GM20000 (cell line): ENCODE data around the gene OPN5.

Experiments used
- DNase-seq: peaks from one replicate; pipeline ENCODE4 v3.0.0; 2012; ENCODE audit warnings: low spot score
- CTCF ChIP-seq: IDR thresholded peaks from 2 replicates; pipeline ENCODE4 v1.5.1; 2012; ENCODE audit warnings: mild to moderate bottlenecking, control low read depth; ENCODE audit errors: extremely low read depth, missing control alignments

Gene OPN5

GRCh38 chr6:47769982-47770381 lies 11.8 kb upstream of the OPN5 start:
- DNase-seq, result no peak
- no peak for TF ChIP-seq CTCF

GRCh38 chr6:47772359-47772758 lies 9.5 kb upstream of the OPN5 start:
- no peak for TF ChIP-seq CTCF
- no peak for DNase-seq

GRCh38 chr6:47773005-47773404 lies 8.8 kb upstream of the OPN5 start:
- no peak for DNase-seq
- TF ChIP-seq CTCF, result no peak

GRCh38 chr6:47780510-47781356 lies 1.1 kb upstream of the OPN5 start:
- peak; percentile 56 for DNase-seq
- TF ChIP-seq CTCF, result peak; percentile 41

- no peak for TF ChIP-seq CTCF
- DNase-seq, result no peak
Observed at GRCh38 chr6:47785182-47785581, 3.4 kb downstream of the OPN5 start.

- peak; percentile 56 for DNase-seq
- peak; percentile 89 for TF ChIP-seq CTCF
Observed at GRCh38 chr6:47787620-47788497, 6.0 kb downstream of the OPN5 start.

- no peak for DNase-seq
- no peak for TF ChIP-seq CTCF
Observed at GRCh38 chr6:47788498-47788884, 6.7 kb downstream of the OPN5 start.
